GM23338 (cell line): ENCODE measurements around the gene KIF9. TPM values are rescaled to one million over a fixed set of nuclear protein-coding genes. Genes with fewer than 3 reads are reported as not detected.

Experiments
- ATAC-seq: fragments of 200-7000 bp; cut with Tn5 transposase; 3 replicates; pipeline ENCODE4 v1.9.1; 2020
- DNase-seq: peaks from one replicate; pipeline ENCODE4 v3.0.0-alpha.2; 2015; ENCODE audit warnings: low spot score
- H2AFZ ChIP-seq: fragments of 200-600 bp; sonication (generic); 2 replicates; pipeline ENCODE4 v1.8.0; 2016; ENCODE audit warnings: antibody characterized with exemption, mild to moderate bottlenecking, moderate library complexity
- H3F3A ChIP-seq: fragments of 200-600 bp; sonication (generic); replicated peaks from 2 replicates; pipeline ENCODE4 v1.8.0; 2017; ENCODE audit warnings: antibody characterized with exemption, mixed run types, low read depth
- H3K27ac ChIP-seq: fragments of 200-600 bp; sonication (generic); 2 replicates; pipeline ENCODE4 v1.6.1; 2016; ENCODE audit warnings: low read depth
- H3K27me3 ChIP-seq: fragments of 200-600 bp; sonication (generic); 2 replicates; pipeline ENCODE4 v1.8.0; 2016; ENCODE audit warnings: mild to moderate bottlenecking, mixed run types, moderate library complexity; ENCODE audit not compliant: insufficient read depth
- H3K36me3 ChIP-seq: fragments of 200-600 bp; sonication (generic); 2 replicates; pipeline ENCODE4 v1.8.0; 2016; ENCODE audit warnings: mild to moderate bottlenecking; ENCODE audit not compliant: insufficient read depth
- H3K4me1 ChIP-seq: fragments of 200-600 bp; sonication (generic); 2 replicates; pipeline ENCODE4 v1.8.0; 2016; ENCODE audit warnings: mild to moderate bottlenecking, moderate library complexity; ENCODE audit not compliant: insufficient read depth
- H3K4me2 ChIP-seq: fragments of 200-600 bp; sonication (generic); 2 replicates; pipeline ENCODE4 v1.7.1; 2017; ENCODE audit warnings: mixed run types
- H3K4me3 ChIP-seq: fragments of 200-600 bp; sonication (generic); 2 replicates; pipeline ENCODE4 v1.6.1; 2016; ENCODE audit warnings: mixed run types
- H3K79me2 ChIP-seq: fragments of 200-600 bp; sonication (generic); replicated peaks from 2 replicates; pipeline ENCODE4 v1.8.0; 2017; ENCODE audit warnings: mild to moderate bottlenecking; ENCODE audit not compliant: insufficient read depth
- H3K9me2 ChIP-seq: fragments of 200-600 bp; sonication (generic); 2 replicates; pipeline ENCODE4 v1.8.0; 2017; ENCODE audit not compliant: insufficient read depth
- H4K20me1 ChIP-seq: fragments of 200-600 bp; sonication (generic); replicated peaks from 2 replicates; pipeline ENCODE4 v1.8.0; 2017; ENCODE audit warnings: mild to moderate bottlenecking; ENCODE audit not compliant: insufficient read depth
- H3K27ac Mint-ChIP-seq: 2 replicates; pipeline ENCODE4 v1.8.0; 2020; ENCODE audit warnings: inconsistent platforms, mild to moderate bottlenecking, moderate library complexity, mixed read lengths
- H3K27me3 Mint-ChIP-seq: 3 replicates; pipeline ENCODE4 v1.8.0; 2022; ENCODE audit warnings: low read depth, mild to moderate bottlenecking, moderate library complexity, mixed read lengths, inconsistent platforms; ENCODE audit not compliant: insufficient read depth, poor library complexity
- H3K36me3 Mint-ChIP-seq: 3 replicates; pipeline ENCODE4 v1.8.0; 2021; ENCODE audit warnings: low read depth, mild to moderate bottlenecking, inconsistent platforms, moderate library complexity, mixed read lengths
- H3K4me1 Mint-ChIP-seq: 3 replicates; pipeline ENCODE4 v1.8.0; 2020; ENCODE audit warnings: mild to moderate bottlenecking, inconsistent platforms, mixed read lengths
- H3K4me3 Mint-ChIP-seq: 3 replicates; pipeline ENCODE4 v1.8.0; 2021; ENCODE audit warnings: moderate library complexity, mild to moderate bottlenecking, inconsistent platforms, mixed read lengths
- H3K9me3 Mint-ChIP-seq: 3 replicates; pipeline ENCODE4 v1.8.0; 2020; ENCODE audit warnings: moderate library complexity, mild to moderate bottlenecking, inconsistent platforms, mixed read lengths
- CREB1 ChIP-seq: fragments of 250-450 bp; sonication (Bioruptor Pico); IDR thresholded peaks from 2 replicates; pipeline ENCODE4 v1.5.0; 2020; ENCODE audit warnings: low read depth, mild to moderate bottlenecking, moderate library complexity
- CTCF ChIP-seq, 2 experiments: fragments of 200-600 bp in 1 of 2; sonication (generic) in 1 of 2; conservative IDR thresholded peaks; 2 replicates each; pipeline versions ENCODE4 v1.5.1 to v1.6.1; 2016 to 2017; ENCODE audit warnings: antibody characterized with exemption in 2 of 2, low read depth in 2 of 2, mild to moderate bottlenecking in 2 of 2, moderate library complexity in 1 of 2
- EZH2 ChIP-seq: fragments of 200-600 bp; sonication (generic); IDR thresholded peaks from one replicate; pipeline ENCODE4 v1.8.0; 2017; ENCODE audit warnings: antibody characterized with exemption, mild to moderate bottlenecking, low read depth; ENCODE audit not compliant: unreplicated experiment
- EZH2phosphoT487 ChIP-seq: fragments of 200-600 bp; sonication (generic); IDR thresholded peaks from one replicate; pipeline ENCODE4 v1.8.1; 2018; ENCODE audit warnings: antibody characterized with exemption; ENCODE audit not compliant: unreplicated experiment
- JUNB ChIP-seq: IDR thresholded peaks from one replicate; pipeline ENCODE4 v1.6.1; 2016; ENCODE audit warnings: antibody characterized with exemption; ENCODE audit not compliant: unreplicated experiment
- NANOG ChIP-seq: IDR thresholded peaks from 2 replicates; pipeline ENCODE4 v1.6.1; 2016; ENCODE audit warnings: antibody characterized with exemption, borderline replicate concordance
- POLR2AphosphoS5 ChIP-seq: IDR thresholded peaks from 2 replicates; pipeline ENCODE4 v1.6.1; 2016; ENCODE audit warnings: antibody characterized with exemption, low read depth
- STAT1 ChIP-seq: IDR thresholded peaks from one replicate; pipeline ENCODE4 v1.6.1; 2016; ENCODE audit warnings: antibody characterized with exemption; ENCODE audit not compliant: unreplicated experiment
- ZNF114 ChIP-seq: fragments of 250-450 bp; sonication (Bioruptor Pico); IDR thresholded peaks from 2 replicates; pipeline ENCODE4 v1.5.0; 2020; ENCODE audit warnings: mild to moderate bottlenecking, moderate library complexity
- ZNF331 ChIP-seq: fragments of 250-450 bp; sonication (Bioruptor Pico); IDR thresholded peaks from 2 replicates; pipeline ENCODE4 v1.5.0; 2020; ENCODE audit warnings: low read depth, mild to moderate bottlenecking, moderate library complexity
- ZNF462 ChIP-seq: fragments of 250-450 bp; sonication (Bioruptor Pico); IDR thresholded peaks from 2 replicates; pipeline ENCODE4 v1.5.0; 2020; ENCODE audit warnings: mild to moderate bottlenecking, moderate library complexity
- polyA plus RNA-seq: library from polyadenylated mRNA; unstranded; fragments of >200 nt; fragmentation: Nextera tagmentation; extraction: Ambion mirVana; gene quantifications from 2 replicates; pipeline ENCODE4 v1.2.1, GENCODE V29; 2016
- total RNA-seq: library from RNA; depleted of rRNA; stranded (reverse); fragments of >200 nt; shearing (Covaris generic); gene quantifications from 2 replicates; pipeline ENCODE4 v1.2.3, GENCODE V29; 2014
- TF ChIP-seq, protein P1 (sequence below): IDR thresholded peaks from 2 replicates; pipeline ENCODE4 v1.6.1; 2016; ENCODE audit warnings: antibody characterized with exemption
- TF ChIP-seq, protein P2 (sequence below): IDR thresholded peaks from one replicate; pipeline ENCODE4 v1.6.1; 2018; ENCODE audit warnings: antibody characterized with exemption; ENCODE audit not compliant: unreplicated experiment

Gene KIF9
- total and polyA plus RNA-seq, 2 experiments from 2014 or later = 12.6 to 14.0 TPM

DNA sequence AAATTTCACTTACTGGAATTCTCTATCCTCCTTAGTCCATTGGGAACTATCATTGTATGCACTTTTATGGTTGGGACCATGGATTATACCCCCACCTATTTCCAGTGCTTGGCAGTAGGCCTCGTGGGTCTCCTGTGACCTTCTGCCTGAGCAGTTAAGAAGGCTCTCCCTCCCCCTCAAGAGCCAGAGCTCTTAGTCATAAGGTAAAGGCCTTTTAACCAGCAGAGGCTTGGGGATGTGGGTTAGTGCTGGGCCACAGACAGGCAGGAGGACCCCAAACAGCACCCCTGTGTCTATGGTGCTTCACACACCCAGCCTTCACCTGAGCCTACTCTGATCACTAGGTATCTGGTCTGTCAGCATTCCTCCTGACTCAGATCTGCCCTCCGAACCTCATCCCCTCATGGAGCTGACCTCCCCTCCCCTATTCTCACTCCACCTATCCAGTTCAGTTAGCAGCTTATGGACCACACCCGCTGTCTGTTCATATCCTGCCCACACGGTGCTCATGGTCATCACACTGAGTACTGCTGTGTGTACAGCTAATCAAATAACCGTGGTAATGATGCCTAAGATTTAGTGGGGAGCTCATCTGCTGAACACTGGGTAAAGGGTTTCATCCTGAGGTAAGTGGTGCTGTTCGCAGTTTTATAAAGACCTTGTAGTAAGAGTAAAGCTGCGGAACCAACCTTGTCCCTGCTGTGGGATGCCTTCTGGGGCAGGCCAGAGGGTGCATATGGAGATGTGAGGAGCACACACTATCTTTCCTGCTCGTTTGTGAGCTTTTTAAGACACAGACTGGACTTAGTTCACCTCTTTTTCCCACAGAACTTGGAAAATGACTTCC, 41.1 kb upstream of the KIF9 start:
- peaks cover 5% of the 10 kb centered on the region; the same call in 1 of the 2 replicates for H4K20me1 ChIP-seq
- peaks cover 13% of the 10 kb centered on the region; the same call in 1 of the 2 replicates for H3F3A ChIP-seq
- Mint-ChIP-seq H3K27ac (no peak overlapping the region), H3K4me3 (no peak overlapping the region), H3K27me3 (no peaks in the 10 kb centered on the region), H3K9me3 (no peaks in the 10 kb centered on the region), H3K4me1 (no peaks in the 10 kb centered on the region), H3K36me3 (peaks cover 64% of the 10 kb centered on the region)
- no peaks in the 10 kb centered on the region for H3K4me1 ChIP-seq
- TF ChIP-seq, protein P1, sequence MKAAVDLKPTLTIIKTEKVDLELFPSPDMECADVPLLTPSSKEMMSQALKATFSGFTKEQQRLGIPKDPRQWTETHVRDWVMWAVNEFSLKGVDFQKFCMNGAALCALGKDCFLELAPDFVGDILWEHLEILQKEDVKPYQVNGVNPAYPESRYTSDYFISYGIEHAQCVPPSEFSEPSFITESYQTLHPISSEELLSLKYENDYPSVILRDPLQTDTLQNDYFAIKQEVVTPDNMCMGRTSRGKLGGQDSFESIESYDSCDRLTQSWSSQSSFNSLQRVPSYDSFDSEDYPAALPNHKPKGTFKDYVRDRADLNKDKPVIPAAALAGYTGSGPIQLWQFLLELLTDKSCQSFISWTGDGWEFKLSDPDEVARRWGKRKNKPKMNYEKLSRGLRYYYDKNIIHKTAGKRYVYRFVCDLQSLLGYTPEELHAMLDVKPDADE = no peak
- TF ChIP-seq ZNF331 (CRISPR knock-in tag) (no peak), ZNF114 (CRISPR knock-in tag) (no peak), NANOG (no peak), STAT1 (no peak), POLR2AphosphoS5 (no peak), JUNB (no peak), CTCF (conservative IDR thresholded peaks at IDR 0.05; ENCODE audit: low read depth in 2 of 2) (no peak), EZH2phosphoT487 (no peak), ZNF462 (CRISPR knock-in tag) (no peak), EZH2 (no peak), CREB1 (no peak)
- TF ChIP-seq, protein P2, sequence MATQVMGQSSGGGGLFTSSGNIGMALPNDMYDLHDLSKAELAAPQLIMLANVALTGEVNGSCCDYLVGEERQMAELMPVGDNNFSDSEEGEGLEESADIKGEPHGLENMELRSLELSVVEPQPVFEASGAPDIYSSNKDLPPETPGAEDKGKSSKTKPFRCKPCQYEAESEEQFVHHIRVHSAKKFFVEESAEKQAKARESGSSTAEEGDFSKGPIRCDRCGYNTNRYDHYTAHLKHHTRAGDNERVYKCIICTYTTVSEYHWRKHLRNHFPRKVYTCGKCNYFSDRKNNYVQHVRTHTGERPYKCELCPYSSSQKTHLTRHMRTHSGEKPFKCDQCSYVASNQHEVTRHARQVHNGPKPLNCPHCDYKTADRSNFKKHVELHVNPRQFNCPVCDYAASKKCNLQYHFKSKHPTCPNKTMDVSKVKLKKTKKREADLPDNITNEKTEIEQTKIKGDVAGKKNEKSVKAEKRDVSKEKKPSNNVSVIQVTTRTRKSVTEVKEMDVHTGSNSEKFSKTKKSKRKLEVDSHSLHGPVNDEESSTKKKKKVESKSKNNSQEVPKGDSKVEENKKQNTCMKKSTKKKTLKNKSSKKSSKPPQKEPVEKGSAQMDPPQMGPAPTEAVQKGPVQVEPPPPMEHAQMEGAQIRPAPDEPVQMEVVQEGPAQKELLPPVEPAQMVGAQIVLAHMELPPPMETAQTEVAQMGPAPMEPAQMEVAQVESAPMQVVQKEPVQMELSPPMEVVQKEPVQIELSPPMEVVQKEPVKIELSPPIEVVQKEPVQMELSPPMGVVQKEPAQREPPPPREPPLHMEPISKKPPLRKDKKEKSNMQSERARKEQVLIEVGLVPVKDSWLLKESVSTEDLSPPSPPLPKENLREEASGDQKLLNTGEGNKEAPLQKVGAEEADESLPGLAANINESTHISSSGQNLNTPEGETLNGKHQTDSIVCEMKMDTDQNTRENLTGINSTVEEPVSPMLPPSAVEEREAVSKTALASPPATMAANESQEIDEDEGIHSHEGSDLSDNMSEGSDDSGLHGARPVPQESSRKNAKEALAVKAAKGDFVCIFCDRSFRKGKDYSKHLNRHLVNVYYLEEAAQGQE = no peak
- H3K4me3 ChIP-seq = no peak overlapping the region
- H3K4me2 ChIP-seq = no peak overlapping the region
- peak overlapping the region; percentile 87 for H3K27ac ChIP-seq
- 0 out of 2 replicates have a peak, but pooled peaks cover 5% of the 10 kb centered on the region for H3K79me2 ChIP-seq
- peaks cover 10% of the 10 kb centered on the region; the same call in 1 of the 2 replicates for H3K36me3 ChIP-seq
- H2AFZ ChIP-seq = no peak overlapping the region
- H3K27me3 ChIP-seq = no peaks in the 10 kb centered on the region
- peak; percentile 51 for ATAC-seq
- no peaks in the 10 kb centered on the region for H3K9me2 ChIP-seq
- DNase-seq = no peak
